H1 (cell line): ENCODE data around the gene RNF26. TPM values are rescaled to one million over a fixed set of nuclear protein-coding genes. Genes with fewer than 3 reads are reported as not detected.

ENCODE experiments used
- GTF2F1 ChIP-seq: IDR thresholded peaks from 2 replicates; pipeline ENCODE4 v1.6.1; 2012; ENCODE audit warnings: low read depth, low read length, improper control_type of control experiment, borderline replicate concordance
- polyA plus RNA-seq, 7 experiments: library from polyadenylated mRNA; depleted of rRNA in 3 of 7; stranded (reverse) in 5 of 7; unstranded in 2 of 7; fragments of >200 nt in 5 of 7; fragments of 200-250 nt in 2 of 7; gene quantifications; 1 replicate in 5 of 7; 2 replicates in 1 of 7; 4 replicates in 1 of 7; pipeline versions ENCODE4 v1.2.1 to v1.2.3, GENCODE V29; 2011 to 2013; ENCODE audit warnings: missing spikeins in 2 of 7, mixed read lengths in 2 of 7
- total RNA-seq: library from RNA; stranded (reverse); fragmentation: NEBNext Ultra II Directional; extraction: Animal tissue kit (Norgen Biotek cat#: 25700); gene quantifications from 2 replicates; pipeline ENCODE4 v1.2.1, GENCODE V29; 2021

RNF26 gene
- total and polyA plus RNA-seq, 2 of the 8 experiments (the other 6 are each of a cell fraction or from before 2014, with no cell fraction given) = 82.7 to 84.0 TPM

- no peak for TF ChIP-seq GTF2F1
Observed at GRCh38 chr11:119370486-119371046, 36.2 kb downstream of the RNF26 start (continued).
